Measurements from ENCODE around the gene VSIG10L.

VSIG10L gene

DNA sequence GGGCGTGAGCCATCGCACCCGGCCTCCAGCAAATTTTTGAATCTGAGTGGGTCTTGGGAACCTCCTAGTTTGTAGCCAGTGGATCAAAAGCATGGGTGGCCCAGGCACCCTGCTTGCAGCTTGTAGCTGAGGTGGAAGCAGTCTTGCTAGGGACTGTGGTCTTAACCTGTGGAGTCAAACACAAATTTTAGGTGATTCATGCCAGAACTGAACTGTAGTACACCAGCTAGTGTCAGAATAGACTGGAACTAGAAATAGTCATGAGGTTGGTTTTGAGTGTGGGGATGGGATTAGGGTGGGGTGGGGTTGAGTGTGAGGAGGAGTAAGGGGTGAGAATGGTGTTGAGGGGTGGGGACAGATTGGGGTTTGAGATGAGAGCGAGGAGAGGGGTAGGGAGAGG, 40.1 kb upstream of the VSIG10L start:
- Histone ChIP-seq H3K9me3 (no peaks in the 10 kb centered on the region), H3K4me3 (ENCODE audit: low read depth in 1 of 2, low read length in 1 of 2) (no peak overlapping the region), H3K27ac (no peak overlapping the region), H3K36me3 (no peaks in the 10 kb centered on the region), H3K27me3 (no peaks in the 10 kb centered on the region), H3K4me1 (ENCODE audit: control insufficient read depth in 1 of 2, insufficient read depth in 1 of 2, low read depth in 1 of 2, low read length in 1 of 2) (peaks cover 1 to 4% of the 10 kb centered on the region in 2 experiments)
- TF ChIP-seq, protein P1, sequence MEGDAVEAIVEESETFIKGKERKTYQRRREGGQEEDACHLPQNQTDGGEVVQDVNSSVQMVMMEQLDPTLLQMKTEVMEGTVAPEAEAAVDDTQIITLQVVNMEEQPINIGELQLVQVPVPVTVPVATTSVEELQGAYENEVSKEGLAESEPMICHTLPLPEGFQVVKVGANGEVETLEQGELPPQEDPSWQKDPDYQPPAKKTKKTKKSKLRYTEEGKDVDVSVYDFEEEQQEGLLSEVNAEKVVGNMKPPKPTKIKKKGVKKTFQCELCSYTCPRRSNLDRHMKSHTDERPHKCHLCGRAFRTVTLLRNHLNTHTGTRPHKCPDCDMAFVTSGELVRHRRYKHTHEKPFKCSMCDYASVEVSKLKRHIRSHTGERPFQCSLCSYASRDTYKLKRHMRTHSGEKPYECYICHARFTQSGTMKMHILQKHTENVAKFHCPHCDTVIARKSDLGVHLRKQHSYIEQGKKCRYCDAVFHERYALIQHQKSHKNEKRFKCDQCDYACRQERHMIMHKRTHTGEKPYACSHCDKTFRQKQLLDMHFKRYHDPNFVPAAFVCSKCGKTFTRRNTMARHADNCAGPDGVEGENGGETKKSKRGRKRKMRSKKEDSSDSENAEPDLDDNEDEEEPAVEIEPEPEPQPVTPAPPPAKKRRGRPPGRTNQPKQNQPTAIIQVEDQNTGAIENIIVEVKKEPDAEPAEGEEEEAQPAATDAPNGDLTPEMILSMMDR (IDR thresholded peaks at IDR 0.05) = no peak

DNA sequence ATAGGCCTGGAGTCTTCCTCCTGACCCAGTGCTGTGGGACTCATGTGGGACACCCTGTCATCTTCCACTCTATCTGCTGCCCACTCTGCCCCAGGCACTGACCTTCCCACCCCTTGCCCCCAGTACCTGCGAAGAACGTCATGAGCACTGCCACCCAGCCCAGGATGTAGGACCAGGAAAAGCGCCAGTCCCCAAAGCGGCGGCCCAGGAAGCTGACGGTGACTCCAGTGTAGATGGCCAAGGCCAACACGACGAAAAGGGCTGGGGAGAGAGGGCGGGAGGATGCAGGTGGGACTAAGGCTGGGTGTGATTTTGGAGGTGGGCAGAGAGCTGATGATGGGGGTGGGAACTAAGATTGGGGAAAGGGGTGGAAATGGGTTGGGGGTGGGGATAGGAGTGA, 38.4 kb upstream of the VSIG10L start:
- H3K4me1 ChIP-seq (ENCODE audit: control insufficient read depth in 1 of 2, insufficient read depth in 1 of 2, low read depth in 1 of 2, low read length in 1 of 2) = peaks cover 14 to 16% of the 10 kb centered on the region in 2 experiments
- no peaks in the 10 kb centered on the region for H3K9me3 ChIP-seq
- H3K27me3 ChIP-seq = no peaks in the 10 kb centered on the region
- no peaks in the 10 kb centered on the region for H3K36me3 ChIP-seq
- TF ChIP-seq, protein P1 (IDR thresholded peaks at IDR 0.05) = no peak
- no peak overlapping the region for H3K27ac ChIP-seq
- H3K4me3 ChIP-seq (ENCODE audit: low read depth in 1 of 2, low read length in 1 of 2) = no peak overlapping the region

DNA sequence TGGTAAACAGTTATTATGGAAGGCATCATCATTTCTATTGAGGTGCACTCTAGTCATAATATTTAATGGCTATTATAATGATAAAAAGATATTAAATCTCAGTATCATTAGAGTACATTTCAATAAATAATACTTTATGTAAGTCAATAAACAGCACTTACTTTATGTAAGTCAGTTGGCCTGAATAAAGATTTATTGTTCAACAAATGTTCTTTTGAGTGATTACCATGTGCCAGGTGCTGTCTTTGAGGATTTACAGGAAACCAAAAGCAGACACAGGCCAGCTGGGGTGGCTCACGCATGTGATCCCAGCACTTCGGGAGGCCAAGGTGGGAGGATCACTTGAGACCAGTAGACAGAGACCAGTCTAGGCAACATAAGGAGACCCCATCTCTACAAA, 35.5 kb upstream of the VSIG10L start:
- no peak overlapping the region for H3K4me3 ChIP-seq (ENCODE audit: low read depth in 1 of 2, low read length in 1 of 2)
- no peaks in the 10 kb centered on the region for H3K27me3 ChIP-seq
- no peaks in the 10 kb centered on the region for H3K36me3 ChIP-seq
- TF ChIP-seq, protein P1 (IDR thresholded peaks at IDR 0.05) = no peak
- no peak overlapping the region for H3K27ac ChIP-seq
- no peaks in the 10 kb centered on the region for H3K9me3 ChIP-seq
- H3K4me1 ChIP-seq (ENCODE audit: control insufficient read depth in 1 of 2, insufficient read depth in 1 of 2, low read depth in 1 of 2, low read length in 1 of 2) = peaks cover 39 to 46% of the 10 kb centered on the region in 2 experiments

DNA sequence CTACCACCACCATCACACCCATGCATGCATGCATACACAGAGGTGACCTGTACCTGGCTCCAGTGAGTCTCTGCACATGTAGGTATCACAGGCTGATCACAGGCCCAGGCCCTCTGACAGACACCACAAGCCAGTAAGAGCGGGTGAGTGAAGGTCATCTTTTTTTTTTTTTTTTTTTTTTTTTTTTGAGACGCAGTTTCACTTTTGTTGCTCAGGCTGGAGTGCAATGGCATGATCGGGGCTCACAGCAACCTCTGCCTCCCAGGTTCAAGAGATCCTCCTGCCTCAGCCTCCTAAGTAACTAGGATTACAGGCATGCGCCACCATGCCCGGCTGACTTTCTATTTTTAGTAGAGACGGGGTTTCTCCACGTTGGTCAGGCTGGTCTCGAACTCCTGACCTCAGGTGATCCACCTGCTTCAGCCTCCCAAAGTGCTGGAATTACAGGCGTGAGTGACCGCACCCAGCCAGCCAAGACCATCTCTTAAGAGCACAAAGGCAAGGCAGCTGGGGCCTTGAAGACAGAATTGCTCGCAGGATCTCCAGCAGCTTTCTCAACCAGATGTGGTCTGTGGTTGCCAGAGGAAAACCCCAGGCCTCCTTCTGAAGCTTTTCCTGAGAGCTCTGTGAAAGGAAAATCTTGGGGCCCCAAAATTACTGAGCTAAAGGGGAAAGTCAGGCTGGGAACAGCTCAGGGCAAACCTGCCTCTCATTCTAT, 33.7 kb upstream of the VSIG10L start:
- Histone ChIP-seq H3K4me3 (ENCODE audit: low read depth in 1 of 2, low read length in 1 of 2) (no peak overlapping the region), H3K36me3 (no peaks in the 10 kb centered on the region), H3K27ac (peak overlapping the region; percentile 85), H3K27me3 (no peaks in the 10 kb centered on the region), H3K4me1 (ENCODE audit: control insufficient read depth in 1 of 2, insufficient read depth in 1 of 2, low read depth in 1 of 2, low read length in 1 of 2) (peaks cover 57 to 63% of the 10 kb centered on the region in 2 experiments), H3K9me3 (no peaks in the 10 kb centered on the region)
- TF ChIP-seq, protein P1 (IDR thresholded peaks at IDR 0.05) = no peak

DNA sequence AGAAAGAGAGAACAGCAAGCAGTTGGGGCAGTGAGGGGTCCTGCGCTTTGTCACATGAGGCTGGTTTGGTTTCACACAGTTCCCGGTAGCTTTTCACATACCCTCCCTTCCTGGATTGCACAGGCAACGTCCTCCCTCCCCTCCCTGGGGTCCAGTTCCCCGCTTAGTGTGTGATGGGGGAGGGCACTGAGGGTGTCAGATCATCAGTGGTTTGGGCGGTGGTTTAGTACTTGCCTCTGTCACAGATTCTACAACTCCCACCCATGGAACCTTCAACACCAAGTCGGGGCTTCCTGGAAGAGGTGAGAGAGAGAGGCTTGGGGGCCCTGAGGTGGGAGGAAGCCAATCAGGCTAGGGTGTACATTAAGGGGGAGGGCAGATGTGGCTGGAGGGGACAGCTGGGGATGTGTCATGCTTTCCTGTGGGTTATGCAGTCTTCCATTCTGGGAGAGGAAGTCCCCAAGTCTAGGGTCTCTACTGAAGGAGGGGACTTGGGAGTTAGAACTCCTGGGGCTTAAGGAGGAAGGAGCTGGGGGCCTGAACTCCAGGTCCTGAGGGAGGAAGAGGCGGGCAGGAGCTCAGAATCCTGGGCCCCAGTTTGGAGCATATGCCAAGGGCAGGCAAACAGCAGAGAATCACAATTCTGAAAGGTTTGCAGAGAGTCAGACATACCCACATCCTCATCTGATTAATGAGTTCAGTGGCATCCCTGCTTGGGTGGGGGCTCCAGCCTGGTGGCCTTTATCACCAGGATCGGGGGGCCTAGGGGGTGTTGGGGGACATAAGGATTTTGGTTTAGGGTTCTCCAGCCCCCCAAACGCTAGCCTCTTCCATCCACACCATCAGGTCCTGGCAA, 30.9 kb upstream of the VSIG10L start, which contains the start of gene NKG7:
NKG7 (minus strand) TSS at position 6 of the 856 bp plus-strand sequence. CDS start 119 bp downstream, outside the sequence.
- peaks cover 82 to 85% of the 10 kb centered on the region in 2 experiments for H3K4me1 ChIP-seq (ENCODE audit: control insufficient read depth in 1 of 2, insufficient read depth in 1 of 2, low read depth in 1 of 2, low read length in 1 of 2)
- no peaks in the 10 kb centered on the region for H3K27me3 ChIP-seq
- peak within 1 kb of the TSS; percentile 85 for H3K27ac ChIP-seq
- peak within 1 kb of the TSS; percentile 24 to 48 for H3K4me3 ChIP-seq (ENCODE audit: low read depth in 1 of 2, low read length in 1 of 2)
- H3K36me3 ChIP-seq = no peaks in the 10 kb centered on the region
- TF ChIP-seq, protein P1 (IDR thresholded peaks at IDR 0.05) = no peak
- H3K9me3 ChIP-seq = no peaks in the 10 kb centered on the region

Data from neutrophil (primary cell).